Measurements from ENCODE around the gene ITGBL1. TPM values are rescaled to one million over a fixed set of nuclear protein-coding genes. Genes with fewer than 3 reads are reported as not detected.

ITGBL1 gene
- total and polyA plus RNA-seq, 2 of the 8 experiments (the other 6 are each of a cell fraction or from before 2014, with no cell fraction given), result not detected

- no peak overlapping the region for H4K91ac ChIP-seq (replicated peaks; ENCODE audit: insufficient read length, low read length)
- H3K18ac ChIP-seq (ENCODE audit: extremely low read depth, low read length), result no peak overlapping the region
- no peak overlapping the region for H4K5ac ChIP-seq (ENCODE audit: insufficient read length, low read depth, low read length)
- no peak overlapping the region for H2AFZ ChIP-seq (ENCODE audit: low read length)
- 95% methylated on average over 2 of the region's 2 CpGs; no CpG with 5 or more reads in 1 of the 2 experiments for WGBS, 2 experiments (ENCODE audit: extremely low coverage in 1 of 2, insufficient coverage in 1 of 2, insufficient read length in 1 of 2, insufficient replicate concordance in 2 of 2, low coverage in 1 of 2, low lambda C conversion rate in 2 of 2, missing lambda C conversion rate in 1 of 2)
- TF ChIP-seq RXRA (IDR thresholded peaks at IDR 0.05; ENCODE audit: insufficient read depth, low read depth, low read length) (no peak), POU5F1 (IDR thresholded peaks at IDR 0.05; ENCODE audit: low read depth, low read length) (no peak), NRF1 (IDR thresholded peaks at IDR 0.05; ENCODE audit: low read depth, low read length) (no peak)
- no peaks in the 10 kb centered on the region for H3K79me1 ChIP-seq (ENCODE audit: low read depth, low read length)
- no peaks in the 10 kb centered on the region for H3K27me3 ChIP-seq (replicated peaks in 1 of 4; ENCODE audit: control insufficient read depth in 3 of 4, extremely low read depth in 1 of 4, insufficient read depth in 3 of 4, low read length in 3 of 4)
- H3K79me2 ChIP-seq (ENCODE audit: control insufficient read depth in 1 of 2, insufficient read depth in 2 of 2, low read length in 2 of 2), result no peaks in the 10 kb centered on the region
- ChIA-PET POLR2A (ENCODE audit: partially characterized antibody) (no interaction called here), CTCF (ENCODE audit: partially characterized antibody) (no interaction called here)
- no peak overlapping the region for H2BK5ac ChIP-seq (ENCODE audit: low read depth, low read length)
- no peak overlapping the region for H2BK12ac ChIP-seq (ENCODE audit: low read depth, low read length)
- H3K23me2 ChIP-seq (ENCODE audit: low read depth, low read length), result no peaks in the 10 kb centered on the region
- H3K4me3 ChIP-seq (ENCODE audit: extremely low read depth in 1 of 4, insufficient read depth in 2 of 4, low read depth in 3 of 4, low read length in 4 of 4), result no peak overlapping the region
- H3K4me1 ChIP-seq (replicated peaks in 1 of 4; ENCODE audit: control insufficient read depth in 3 of 4, insufficient read depth in 4 of 4, low read length in 3 of 4), result no peaks in the 10 kb centered on the region
- no peak overlapping the region for H3K27ac ChIP-seq (ENCODE audit: low read depth, low read length)
- no peak overlapping the region for H3K4me2 ChIP-seq (ENCODE audit: insufficient read depth in 1 of 2, low read depth in 2 of 2, low read length in 2 of 2)
- DNase-seq (ENCODE audit: low read depth in 1 of 2, low spot score in 2 of 2) (no peak), FAIRE-seq (no peak)
- H3K4ac ChIP-seq (replicated peaks; ENCODE audit: insufficient read length, low read depth, low read length), result no peak overlapping the region
- no peak overlapping the region for H2AK5ac ChIP-seq (ENCODE audit: low read depth, low read length)
- no peak overlapping the region for H2BK15ac ChIP-seq (ENCODE audit: low read length)
- H2BK120ac ChIP-seq (replicated peaks; ENCODE audit: low read depth, low read length), result no peak overlapping the region
- no peak overlapping the region for H3K14ac ChIP-seq (ENCODE audit: insufficient read length)
- no peak overlapping the region for H3K9ac ChIP-seq (replicated peaks in 1 of 4; ENCODE audit: extremely low read depth in 1 of 4, low read depth in 3 of 4, low read length in 3 of 4)
- H3K9me3 ChIP-seq (ENCODE audit: insufficient read depth in 2 of 2, low read depth in 1 of 2, low read length in 1 of 2), result no peaks in the 10 kb centered on the region
- H2BK20ac ChIP-seq (ENCODE audit: low read length), result no peak overlapping the region
- H3K36me3 ChIP-seq (ENCODE audit: control insufficient read depth in 2 of 4, insufficient read depth in 4 of 4, low read length in 3 of 4), result no peaks in the 10 kb centered on the region
- no peak overlapping the region for H4K8ac ChIP-seq (ENCODE audit: extremely low read depth, insufficient read depth, low read length)
- H3K56ac ChIP-seq (replicated peaks; ENCODE audit: insufficient read length, low read depth, low read length), result no peak overlapping the region
- no peaks in the 10 kb centered on the region for H4K20me1 ChIP-seq (replicated peaks in 1 of 2; ENCODE audit: control insufficient read depth in 1 of 2, insufficient read depth in 2 of 2, low read length in 2 of 2)
- H3K23ac ChIP-seq (ENCODE audit: insufficient read length), result no peak overlapping the region
Observed at GRCh38 chr13:101660711-101661110, 208.2 kb downstream of the ITGBL1 start.
